IPS-18a (cell line): ENCODE data around the gene CPNE4.
A peak's percentile ranks its signal among the peaks of the same experiment; 100 is the strongest.

Experiments
- H3K27ac ChIP-seq: one replicate; pipeline ENCODE4 v1.5.1; 2013; ENCODE audit warnings: low read length
- H3K27me3 ChIP-seq: one replicate; pipeline ENCODE4 v1.6.1; 2013; ENCODE audit warnings: mild to moderate bottlenecking, low read length; ENCODE audit not compliant: control insufficient read depth, insufficient read depth
- H3K36me3 ChIP-seq: one replicate; pipeline ENCODE4 v1.6.1; 2013; ENCODE audit warnings: low read depth, low read length; ENCODE audit not compliant: control insufficient read depth
- H3K4me1 ChIP-seq: one replicate; pipeline ENCODE4 v1.6.1; 2013; ENCODE audit warnings: low read depth, low read length; ENCODE audit not compliant: control insufficient read depth
- H3K4me3 ChIP-seq: one replicate; pipeline ENCODE4 v1.5.1; 2013; ENCODE audit warnings: low read length
- H3K9ac ChIP-seq: one replicate; pipeline ENCODE4 v1.6.1; 2013; ENCODE audit warnings: mild to moderate bottlenecking, low read length, moderate library complexity
- H3K9me3 ChIP-seq: one replicate; pipeline ENCODE4 v1.6.1; 2013; ENCODE audit warnings: low read depth, low read length; ENCODE audit not compliant: control insufficient read depth

The CPNE4 gene

GRCh38 chr3:131796111-131796510 lies 238.7 kb downstream of the CPNE4 start:
- Histone ChIP-seq H3K36me3 (no peaks in the 10 kb centered on the region), H3K4me1 (peaks cover 37% of the 10 kb centered on the region), H3K27me3 (peaks cover 5% of the 10 kb centered on the region), H3K9me3 (no peaks in the 10 kb centered on the region), H3K4me3 (peak overlapping the region; percentile 5), H3K27ac (no peak overlapping the region), H3K9ac (no peak overlapping the region)

- Histone ChIP-seq H3K4me3 (no peak overlapping the region), H3K9ac (no peak overlapping the region), H3K9me3 (no peaks in the 10 kb centered on the region), H3K27me3 (peaks cover 5% of the 10 kb centered on the region), H3K27ac (no peak overlapping the region), H3K4me1 (peaks cover 37% of the 10 kb centered on the region), H3K36me3 (no peaks in the 10 kb centered on the region)
Observed at GRCh38 chr3:131795390-131796090, 239.3 kb downstream of the CPNE4 start.

GRCh38 chr3:131794766-131795388 lies 239.9 kb downstream of the CPNE4 start:
- no peaks in the 10 kb centered on the region for H3K36me3 ChIP-seq
- H3K27ac ChIP-seq = no peak overlapping the region
- no peak overlapping the region for H3K4me3 ChIP-seq
- H3K4me1 ChIP-seq = peaks cover 37% of the 10 kb centered on the region
- peaks cover 5% of the 10 kb centered on the region for H3K27me3 ChIP-seq
- no peaks in the 10 kb centered on the region for H3K9me3 ChIP-seq
- no peak overlapping the region for H3K9ac ChIP-seq

- Histone ChIP-seq H3K36me3 (no peaks in the 10 kb centered on the region), H3K9me3 (no peaks in the 10 kb centered on the region), H3K4me1 (peaks cover 37% of the 10 kb centered on the region), H3K4me3 (no peak overlapping the region), H3K27ac (no peak overlapping the region), H3K27me3 (peaks cover 5% of the 10 kb centered on the region), H3K9ac (no peak overlapping the region)
Observed at GRCh38 chr3:131793870-131794269, 240.9 kb downstream of the CPNE4 start.

- no peak overlapping the region for H3K4me3 ChIP-seq
- no peak overlapping the region for H3K27ac ChIP-seq
- no peaks in the 10 kb centered on the region for H3K36me3 ChIP-seq
- no peaks in the 10 kb centered on the region for H3K27me3 ChIP-seq
- H3K9me3 ChIP-seq = no peaks in the 10 kb centered on the region
- no peaks in the 10 kb centered on the region for H3K4me1 ChIP-seq
- H3K9ac ChIP-seq = no peak overlapping the region
Observed at GRCh38 chr3:131789188-131789587, 245.6 kb downstream of the CPNE4 start.

GRCh38 chr3:131786386-131786785 lies 248.4 kb downstream of the CPNE4 start:
- Histone ChIP-seq H3K36me3 (no peaks in the 10 kb centered on the region), H3K9me3 (no peaks in the 10 kb centered on the region), H3K4me3 (no peak overlapping the region), H3K4me1 (no peaks in the 10 kb centered on the region), H3K27ac (no peak overlapping the region), H3K27me3 (no peaks in the 10 kb centered on the region), H3K9ac (no peak overlapping the region)

- Histone ChIP-seq H3K27me3 (no peaks in the 10 kb centered on the region), H3K4me1 (no peaks in the 10 kb centered on the region), H3K4me3 (no peak overlapping the region), H3K36me3 (no peaks in the 10 kb centered on the region), H3K27ac (no peak overlapping the region), H3K9me3 (no peaks in the 10 kb centered on the region), H3K9ac (no peak overlapping the region)
Observed at GRCh38 chr3:131782751-131783150, 252.1 kb downstream of the CPNE4 start.

- Histone ChIP-seq H3K9me3 (no peaks in the 10 kb centered on the region), H3K9ac (no peak overlapping the region), H3K36me3 (no peaks in the 10 kb centered on the region), H3K27me3 (no peaks in the 10 kb centered on the region), H3K4me1 (no peaks in the 10 kb centered on the region), H3K4me3 (no peak overlapping the region), H3K27ac (no peak overlapping the region)
Observed at GRCh38 chr3:131778526-131778925, 256.3 kb downstream of the CPNE4 start.

- Histone ChIP-seq H3K9ac (no peak overlapping the region), H3K4me1 (no peaks in the 10 kb centered on the region), H3K36me3 (no peaks in the 10 kb centered on the region), H3K27me3 (no peaks in the 10 kb centered on the region), H3K27ac (no peak overlapping the region), H3K9me3 (no peaks in the 10 kb centered on the region), H3K4me3 (no peak overlapping the region)
Observed at GRCh38 chr3:131775650-131776049, 259.2 kb downstream of the CPNE4 start.

- Histone ChIP-seq H3K27ac (no peak overlapping the region), H3K4me3 (no peak overlapping the region), H3K9ac (no peak overlapping the region), H3K4me1 (no peaks in the 10 kb centered on the region), H3K27me3 (no peaks in the 10 kb centered on the region), H3K9me3 (no peaks in the 10 kb centered on the region), H3K36me3 (no peaks in the 10 kb centered on the region)
Observed at GRCh38 chr3:131772269-131773026, 262.4 kb downstream of the CPNE4 start.

- no peaks in the 10 kb centered on the region for H3K4me1 ChIP-seq
- no peak overlapping the region for H3K27ac ChIP-seq
- no peaks in the 10 kb centered on the region for H3K27me3 ChIP-seq
- H3K9ac ChIP-seq = no peak overlapping the region
- H3K36me3 ChIP-seq = no peaks in the 10 kb centered on the region
- H3K9me3 ChIP-seq = no peaks in the 10 kb centered on the region
- H3K4me3 ChIP-seq = no peak overlapping the region
Observed at GRCh38 chr3:131762981-131763564, 271.7 kb downstream of the CPNE4 start.
